GM06990 (cell line): Measurements from ENCODE around the gene LCE3E.
A peak's percentile ranks its signal among the peaks of the same experiment; 100 is the strongest.
"Not testable (repeated sequence)": the region's sequence is repeated elsewhere in the genome, so short reads cannot be mapped to it uniquely, and the experiment has no call there.

ENCODE experiments used
- DNase-seq: peaks from one replicate; pipeline ENCODE4 v3.0.0-alpha.2; 2011; ENCODE audit not compliant: insufficient read length; ENCODE audit errors: extremely low read depth
- H3K27me3 ChIP-seq: replicated peaks from 2 replicates; pipeline ENCODE4 v1.6.0; 2011; ENCODE audit warnings: low read length; ENCODE audit not compliant: control insufficient read depth, insufficient read depth
- H3K36me3 ChIP-seq: 2 replicates; pipeline ENCODE4 v1.5.1; 2011; ENCODE audit warnings: low read length; ENCODE audit not compliant: control insufficient read depth, insufficient read depth
- H3K4me3 ChIP-seq: replicated peaks from 2 replicates; pipeline ENCODE4 v1.5.1; 2011; ENCODE audit warnings: low read depth, mild to moderate bottlenecking, control low read depth, low read length
- CTCF ChIP-seq: IDR thresholded peaks from 2 replicates; pipeline ENCODE4 v1.5.1; 2011; ENCODE audit warnings: low read length, control low read depth, mild to moderate bottlenecking, inconsistent platforms; ENCODE audit not compliant: insufficient read depth, poor library complexity, severe bottlenecking

Gene LCE3E

GRCh38 chr1:152580433-152580832, 13.9 kb upstream of the LCE3E start, which contains the start of gene LCE3D:
Gene LCE3D (minus strand): TSS chr1:152580516. CDS start chr1:152579936, 580 bp downstream.
- H3K27me3 ChIP-seq, result no peaks in the 10 kb centered on the region
- no peaks in the 10 kb centered on the region for H3K36me3 ChIP-seq
- DNase-seq, result no peak
- TF ChIP-seq CTCF, result no peak
- no peak within 1 kb of the TSS for H3K4me3 ChIP-seq

GRCh38 chr1:152579526-152579925, 12.9 kb upstream of the LCE3E start:
- H3K27me3 ChIP-seq, H3K36me3 ChIP-seq, DNase-seq, H3K4me3 ChIP-seq: not testable (repeated sequence)

- DNase-seq, result peak; percentile 32
- Histone ChIP-seq H3K4me3 (no peak overlapping the region), H3K27me3 (no peaks in the 10 kb centered on the region), H3K36me3 (no peaks in the 10 kb centered on the region)
- TF ChIP-seq CTCF, result no peak
These were observed 10.6 kb upstream of the LCE3E start for GRCh38 chr1:152577168-152577567.

- no peak for TF ChIP-seq CTCF
- no peak for DNase-seq
- no peak overlapping the region for H3K4me3 ChIP-seq
- no peaks in the 10 kb centered on the region for H3K27me3 ChIP-seq
- H3K36me3 ChIP-seq, result no peaks in the 10 kb centered on the region
These were observed 905 bp downstream of the LCE3E start for GRCh38 chr1:152565535-152566215.

- peak; percentile 21 for DNase-seq
- H3K4me3 ChIP-seq, result no peak overlapping the region
- H3K36me3 ChIP-seq, result no peaks in the 10 kb centered on the region
- no peak for TF ChIP-seq CTCF
- no peaks in the 10 kb centered on the region for H3K27me3 ChIP-seq
These were observed 1.5 kb downstream of the LCE3E start for GRCh38 chr1:152565115-152565514.

GRCh38 chr1:152548358-152548757, 18.2 kb downstream of the LCE3E start:
- not testable (repeated sequence) for H3K27me3 ChIP-seq, DNase-seq, H3K36me3 ChIP-seq, H3K4me3 ChIP-seq

- H3K36me3 ChIP-seq, result no peaks in the 10 kb centered on the region
- no peak for DNase-seq
These were observed 19.9 kb downstream of the LCE3E start for GRCh38 chr1:152546704-152547103.

More at GRCh38 chr1:152546704-152547103, 19.9 kb downstream of the LCE3E start:
- Histone ChIP-seq H3K4me3 (no peak overlapping the region), H3K27me3 (no peaks in the 10 kb centered on the region)
- no peak for TF ChIP-seq CTCF
